Measurements from ENCODE around the gene DEFB119. TPM values are rescaled to one million over a fixed set of nuclear protein-coding genes. Genes with fewer than 3 reads are reported as not detected.
"Not testable (repeated sequence)": the region's sequence is repeated elsewhere in the genome, so short reads cannot be mapped to it uniquely, and the experiment has no call there.

Gene DEFB119
- total RNA-seq (2014; rRNA removed; shearing (Covaris generic)), result not detected in 2 replicates
- not detected in 2 replicates for polyA plus RNA-seq (2015; cell fraction: cytosol; rRNA removed)
- polyA plus RNA-seq (2015; cell fraction: nucleus; rRNA removed), result not detected in 2 replicates

DNA sequence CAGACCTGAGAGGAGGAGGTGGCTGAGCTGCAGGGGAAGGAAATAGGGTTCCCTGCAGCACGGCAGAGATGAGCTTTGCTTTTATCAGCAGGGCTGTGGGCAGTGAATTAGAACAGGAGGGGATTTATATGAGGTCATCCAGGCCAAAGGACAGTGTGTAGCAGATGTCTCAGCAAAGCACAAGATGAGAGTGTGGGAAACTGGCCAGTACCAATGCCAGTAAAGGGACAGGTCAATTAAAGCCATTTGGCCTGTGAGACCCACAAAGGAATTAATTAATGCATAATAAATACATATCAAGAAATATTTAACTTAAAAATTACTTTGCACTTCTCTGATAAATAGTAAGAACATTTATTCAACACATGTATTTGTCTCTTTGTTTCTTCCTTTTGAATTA, at the start of gene DEFB119:
Gene DEFB119 (minus strand): TSS at position 101 of the 400 bp plus-strand sequence. CDS start 107 bp downstream, outside the sequence.
- DNase-seq (ENCODE audit: low read depth), result no peak

DNA sequence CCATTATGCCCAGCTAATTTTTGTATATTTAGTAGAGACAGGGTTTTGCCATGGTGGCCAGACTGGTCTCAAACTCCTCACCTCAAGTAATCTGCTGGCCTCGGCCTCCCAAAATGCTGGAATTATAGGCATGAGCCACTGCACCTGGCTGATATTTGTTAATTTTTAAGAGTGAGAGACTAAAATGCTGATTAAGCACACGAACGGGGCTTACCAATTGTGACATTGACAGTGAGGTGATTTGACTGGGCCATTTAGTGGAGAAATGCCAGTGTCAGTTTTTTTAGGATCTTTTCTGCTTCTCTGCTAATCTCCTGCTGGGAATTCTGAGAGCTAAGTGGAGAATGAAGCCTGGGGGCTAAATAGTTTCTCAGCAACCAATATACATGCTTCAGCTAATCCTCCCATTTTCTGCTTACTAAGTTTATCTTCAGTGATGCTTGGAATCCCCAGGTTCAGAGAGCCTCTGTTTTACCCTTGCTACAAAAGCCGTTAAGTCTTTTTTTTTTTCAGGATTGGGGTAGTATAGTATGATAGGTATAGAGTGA, 40.3 kb upstream of the DEFB119 start:
- no peak for DNase-seq (ENCODE audit: low read depth)

DNA sequence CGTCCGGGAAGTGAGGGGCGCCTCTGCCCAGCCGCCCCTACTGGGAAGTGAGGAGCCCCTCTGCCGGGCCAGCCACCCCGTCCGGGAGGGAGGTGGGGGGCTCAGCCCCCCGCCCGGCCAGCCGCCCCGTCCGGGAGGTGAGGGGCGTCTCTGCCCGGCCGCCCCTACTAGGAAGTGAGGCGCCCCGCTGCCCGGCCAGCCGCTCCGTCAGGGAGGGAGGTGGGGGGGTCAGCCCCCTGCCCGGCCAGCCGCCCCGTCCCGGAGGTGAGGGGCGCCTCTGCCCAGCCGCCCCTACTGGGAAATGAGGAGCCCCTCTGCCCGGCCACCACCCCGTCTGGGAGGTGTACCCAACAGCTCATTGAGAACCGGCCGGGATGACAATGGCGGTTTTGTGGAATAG, 37.2 kb upstream of the DEFB119 start:
- DNase-seq (ENCODE audit: low read depth), result not testable (repeated sequence)

GRCh38 chr20:31426891-31427551, 36.6 kb upstream of the DEFB119 start:
- not testable (repeated sequence) for DNase-seq (ENCODE audit: low read depth)

DNA sequence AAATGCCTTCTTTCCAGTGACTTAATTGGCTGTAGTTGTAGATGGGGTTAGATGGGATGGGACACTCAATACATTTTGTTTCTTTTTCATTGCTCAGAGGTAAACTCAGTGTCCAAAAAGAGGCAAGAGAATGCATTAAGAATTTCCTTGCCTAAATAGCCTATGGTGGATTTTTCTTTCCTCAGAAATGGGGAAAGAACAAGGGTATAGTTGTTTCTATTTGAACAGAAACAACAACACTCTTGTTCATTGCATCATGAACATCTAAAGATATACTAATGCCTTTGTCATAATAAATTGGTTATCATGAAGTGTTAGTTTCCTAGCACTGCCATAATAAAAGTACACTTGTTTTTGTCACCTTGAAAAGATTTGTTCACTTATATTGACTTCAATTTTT, 35.4 kb upstream of the DEFB119 start:
- DNase-seq (ENCODE audit: low read depth), result no peak

GRCh38 chr20:31418307-31418706, 27.9 kb upstream of the DEFB119 start:
- no peak for DNase-seq (ENCODE audit: low read depth)

DNA sequence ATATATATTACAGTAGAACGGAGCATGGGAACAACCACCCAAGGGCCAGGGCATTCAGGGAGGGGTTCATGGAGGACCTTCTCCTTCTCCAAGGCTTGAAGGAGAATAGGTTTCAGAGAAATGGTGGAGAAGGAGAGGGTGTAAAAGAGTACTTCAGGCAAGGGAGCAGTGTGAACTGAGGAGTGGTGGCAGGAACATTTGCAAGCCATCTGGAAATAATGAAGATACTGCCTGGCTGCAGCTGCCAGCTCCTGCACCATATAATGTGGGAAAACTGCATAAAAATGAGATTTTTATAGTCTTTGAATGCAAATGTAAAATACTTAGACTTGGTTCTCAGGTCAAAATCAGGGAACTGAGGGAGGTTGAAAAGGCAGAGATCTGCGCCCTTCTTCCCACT, 25.3 kb upstream of the DEFB119 start:
- DNase-seq (ENCODE audit: low read depth), result no peak

GRCh38 chr20:31414381-31414780, 24.0 kb upstream of the DEFB119 start:
- no peak for DNase-seq (ENCODE audit: low read depth)

DNA sequence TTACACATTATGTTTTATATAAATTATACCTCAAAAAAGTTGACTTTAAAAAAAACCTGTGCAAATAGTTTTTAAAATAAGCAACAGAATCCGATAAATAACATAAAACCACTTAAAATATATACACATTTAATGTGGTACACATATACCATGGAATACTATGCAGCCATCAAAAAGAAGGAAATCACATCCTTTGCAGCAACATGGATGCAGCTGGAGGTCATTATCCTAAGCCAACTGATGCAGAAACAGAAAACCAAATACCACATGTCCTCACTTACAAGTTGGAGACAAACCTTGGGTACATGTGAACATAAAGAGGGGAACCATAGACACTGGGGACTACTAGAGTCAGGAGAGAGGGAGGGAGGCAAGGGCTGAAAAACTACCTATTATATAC, 19.6 kb upstream of the DEFB119 start:
- DNase-seq (ENCODE audit: low read depth), result no peak

DNA sequence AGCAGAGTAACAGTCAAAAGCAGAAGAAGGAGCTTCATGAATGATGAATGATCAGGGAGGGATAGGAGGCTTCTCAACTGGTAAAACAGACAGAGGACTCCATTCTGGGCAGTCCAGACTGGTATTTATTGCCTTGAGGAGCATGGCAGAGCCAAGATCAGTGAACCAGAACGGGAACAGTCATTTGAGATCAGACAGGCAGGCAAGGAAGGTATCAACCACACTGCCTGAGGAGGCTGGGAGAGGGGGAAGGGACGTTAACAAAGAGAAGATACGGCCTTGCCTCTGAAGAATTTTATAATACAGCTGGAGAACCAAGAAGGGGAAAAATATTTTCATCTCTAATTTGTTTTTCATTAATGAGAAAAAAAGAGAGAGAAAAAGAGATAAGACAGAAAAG, 15.7 kb upstream of the DEFB119 start, which contains the start of gene DEFB121:
Gene DEFB121 (minus strand): TSS at position 101 of the 400 bp plus-strand sequence. CDS start 63 bp downstream, at position 38.
- DNase-seq (ENCODE audit: low read depth), result no peak

- DNase-seq (ENCODE audit: low read depth), result no peak
These were observed 13.5 kb upstream of the DEFB119 start for GRCh38 chr20:31403886-31404285.

GRCh38 chr20:31394900-31395299, 4.5 kb upstream of the DEFB119 start:
- no peak for DNase-seq (ENCODE audit: low read depth)

- no peak for DNase-seq (ENCODE audit: low read depth)
These were observed 2.4 kb upstream of the DEFB119 start for GRCh38 chr20:31392836-31393235.

DNA sequence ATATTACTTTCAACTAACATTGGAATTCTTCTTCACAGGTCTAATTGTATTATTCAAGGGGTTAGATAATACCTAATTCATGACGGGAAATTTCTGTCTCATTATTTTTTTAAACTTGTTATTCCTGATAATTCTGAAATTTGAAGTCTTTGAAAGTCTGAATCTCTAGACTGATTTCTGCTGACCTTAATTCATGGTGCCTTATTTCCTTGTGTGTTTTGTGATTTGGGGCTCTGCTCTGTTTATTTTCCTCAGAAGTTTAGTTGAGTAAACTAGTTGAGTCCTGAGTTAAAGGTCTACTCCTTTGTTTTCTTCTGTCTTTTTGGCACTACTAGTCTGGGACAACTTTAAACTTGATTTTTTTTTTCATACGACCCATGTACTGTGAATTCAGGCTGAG, 16.0 kb downstream of the DEFB119 start:
- no peak for DNase-seq (ENCODE audit: low read depth)

DNA sequence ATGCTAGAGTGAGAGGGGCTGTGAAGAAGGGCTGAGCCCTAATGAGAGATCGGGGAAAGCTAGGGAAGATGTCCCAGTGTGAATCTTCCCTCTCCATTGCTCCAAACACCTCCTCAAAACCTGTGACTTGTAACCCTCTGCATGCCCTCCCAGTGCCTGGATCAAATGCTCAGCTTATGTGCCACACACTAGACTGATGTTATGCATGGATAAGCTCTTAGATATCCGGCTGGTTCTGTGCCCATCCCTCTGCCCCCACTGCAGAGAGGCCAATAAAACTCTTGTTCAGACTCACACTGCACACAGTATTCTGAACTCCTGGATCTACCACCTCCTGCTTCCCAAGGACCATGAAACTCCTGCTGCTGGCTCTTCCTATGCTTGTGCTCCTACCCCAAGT, 22.1 kb downstream of the DEFB119 start, which contains the start of gene DEFB118:
Gene DEFB118 (plus strand): TSS at position 301 of the 400 bp plus-strand sequence. CDS start 50 bp downstream, at position 351.
- DNase-seq (ENCODE audit: low read depth), result no peak

GRCh38 chr20:31364272-31364671, 26.1 kb downstream of the DEFB119 start:
- not testable (repeated sequence) for DNase-seq (ENCODE audit: low read depth)

DNA sequence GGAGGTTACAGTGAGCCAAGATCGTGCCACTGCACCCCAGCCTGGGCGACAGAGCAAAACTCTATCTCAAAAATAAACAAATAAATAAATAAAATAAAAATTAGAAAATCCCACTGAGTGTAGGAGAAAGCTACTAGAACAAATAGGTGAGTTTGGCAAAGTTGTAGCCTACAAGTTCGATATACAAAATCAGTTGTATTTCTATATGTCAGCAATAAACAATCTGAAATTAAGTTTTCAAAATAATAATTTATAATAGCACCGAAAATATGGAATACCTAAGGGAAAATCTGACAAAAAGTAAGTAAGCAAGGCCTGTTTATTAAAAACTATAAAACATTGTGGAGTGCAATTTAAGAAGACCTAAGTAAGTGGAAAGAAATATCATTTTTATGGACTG, 27.1 kb downstream of the DEFB119 start:
- no peak for DNase-seq (ENCODE audit: low read depth)

DNA sequence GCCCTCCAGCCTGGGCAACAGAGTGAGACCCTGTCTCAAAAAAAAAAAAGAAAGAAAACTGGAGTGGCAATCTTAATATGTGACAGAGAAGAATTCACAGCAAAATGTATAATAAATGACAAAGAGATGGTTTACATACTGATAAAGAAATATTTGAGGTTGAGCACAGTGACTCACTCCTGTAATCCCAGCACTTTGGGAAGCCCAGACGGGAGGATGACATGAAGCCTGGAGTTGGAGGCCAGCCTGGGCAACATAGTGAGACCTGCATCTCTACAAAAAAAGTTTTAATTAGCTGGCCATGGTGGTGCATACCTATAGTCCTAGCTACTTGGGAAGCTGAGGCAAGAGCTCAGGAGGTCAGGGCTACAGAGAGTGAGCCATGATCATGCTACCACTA, 34.4 kb downstream of the DEFB119 start:
- no peak for DNase-seq (ENCODE audit: low read depth)

- DNase-seq (ENCODE audit: low read depth), result no peak
These were observed 48.9 kb downstream of the DEFB119 start for GRCh38 chr20:31341470-31341869.

- no peak for DNase-seq (ENCODE audit: low read depth)
These were observed 59.5 kb downstream of the DEFB119 start for GRCh38 chr20:31330893-31331292.

Data from HT1080 (cell line).